ENCODE results near the gene GRID2. TPM values are rescaled to one million over a fixed set of nuclear protein-coding genes. Genes with fewer than 3 reads are reported as not detected.
A peak's percentile ranks its signal among the peaks of the same experiment; 100 is the strongest.

The GRID2 gene
- total and polyA plus RNA-seq, 10 of the 15 experiments (the other 5 are each of a cell fraction or from before 2014, with no cell fraction given) = not detected

DNA sequence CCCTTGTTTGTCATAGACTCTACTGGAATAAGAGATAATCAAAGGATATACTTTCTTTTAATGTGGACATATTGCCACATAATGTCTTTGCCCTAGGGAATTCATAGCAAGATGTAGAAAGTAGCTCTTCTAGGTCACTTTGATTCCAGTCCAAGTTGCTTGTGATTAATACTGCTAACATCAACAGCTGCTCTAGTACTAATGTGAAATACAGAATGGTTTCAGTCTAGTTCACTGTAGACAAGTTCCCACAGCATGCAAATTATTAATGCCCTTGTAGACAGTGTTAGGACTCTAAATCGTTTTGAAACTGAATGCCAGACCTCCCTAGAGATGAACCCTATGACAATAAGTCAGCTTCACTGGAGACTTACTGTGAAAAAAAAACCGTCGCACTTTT lies 1030.2 kb downstream of the GRID2 start (continued):
- TF ChIP-seq, protein P1, sequence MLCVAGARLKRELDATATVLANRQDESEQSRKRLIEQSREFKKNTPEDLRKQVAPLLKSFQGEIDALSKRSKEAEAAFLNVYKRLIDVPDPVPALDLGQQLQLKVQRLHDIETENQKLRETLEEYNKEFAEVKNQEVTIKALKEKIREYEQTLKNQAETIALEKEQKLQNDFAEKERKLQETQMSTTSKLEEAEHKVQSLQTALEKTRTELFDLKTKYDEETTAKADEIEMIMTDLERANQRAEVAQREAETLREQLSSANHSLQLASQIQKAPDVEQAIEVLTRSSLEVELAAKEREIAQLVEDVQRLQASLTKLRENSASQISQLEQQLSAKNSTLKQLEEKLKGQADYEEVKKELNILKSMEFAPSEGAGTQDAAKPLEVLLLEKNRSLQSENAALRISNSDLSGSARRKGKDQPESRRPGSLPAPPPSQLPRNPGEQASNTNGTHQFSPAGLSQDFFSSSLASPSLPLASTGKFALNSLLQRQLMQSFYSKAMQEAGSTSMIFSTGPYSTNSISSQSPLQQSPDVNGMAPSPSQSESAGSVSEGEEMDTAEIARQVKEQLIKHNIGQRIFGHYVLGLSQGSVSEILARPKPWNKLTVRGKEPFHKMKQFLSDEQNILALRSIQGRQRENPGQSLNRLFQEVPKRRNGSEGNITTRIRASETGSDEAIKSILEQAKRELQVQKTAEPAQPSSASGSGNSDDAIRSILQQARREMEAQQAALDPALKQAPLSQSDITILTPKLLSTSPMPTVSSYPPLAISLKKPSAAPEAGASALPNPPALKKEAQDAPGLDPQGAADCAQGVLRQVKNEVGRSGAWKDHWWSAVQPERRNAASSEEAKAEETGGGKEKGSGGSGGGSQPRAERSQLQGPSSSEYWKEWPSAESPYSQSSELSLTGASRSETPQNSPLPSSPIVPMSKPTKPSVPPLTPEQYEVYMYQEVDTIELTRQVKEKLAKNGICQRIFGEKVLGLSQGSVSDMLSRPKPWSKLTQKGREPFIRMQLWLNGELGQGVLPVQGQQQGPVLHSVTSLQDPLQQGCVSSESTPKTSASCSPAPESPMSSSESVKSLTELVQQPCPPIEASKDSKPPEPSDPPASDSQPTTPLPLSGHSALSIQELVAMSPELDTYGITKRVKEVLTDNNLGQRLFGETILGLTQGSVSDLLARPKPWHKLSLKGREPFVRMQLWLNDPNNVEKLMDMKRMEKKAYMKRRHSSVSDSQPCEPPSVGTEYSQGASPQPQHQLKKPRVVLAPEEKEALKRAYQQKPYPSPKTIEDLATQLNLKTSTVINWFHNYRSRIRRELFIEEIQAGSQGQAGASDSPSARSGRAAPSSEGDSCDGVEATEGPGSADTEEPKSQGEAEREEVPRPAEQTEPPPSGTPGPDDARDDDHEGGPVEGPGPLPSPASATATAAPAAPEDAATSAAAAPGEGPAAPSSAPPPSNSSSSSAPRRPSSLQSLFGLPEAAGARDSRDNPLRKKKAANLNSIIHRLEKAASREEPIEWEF (IDR thresholded peaks at IDR 0.05; ENCODE audit: insufficient replicate concordance, low read depth, low read length) = peak; percentile 33
- 0 out of 2 replicates have a peak, but pooled peaks have one; percentile 33 for TF ChIP-seq ZNF24 (IDR thresholded peaks at IDR 0.05)

DNA sequence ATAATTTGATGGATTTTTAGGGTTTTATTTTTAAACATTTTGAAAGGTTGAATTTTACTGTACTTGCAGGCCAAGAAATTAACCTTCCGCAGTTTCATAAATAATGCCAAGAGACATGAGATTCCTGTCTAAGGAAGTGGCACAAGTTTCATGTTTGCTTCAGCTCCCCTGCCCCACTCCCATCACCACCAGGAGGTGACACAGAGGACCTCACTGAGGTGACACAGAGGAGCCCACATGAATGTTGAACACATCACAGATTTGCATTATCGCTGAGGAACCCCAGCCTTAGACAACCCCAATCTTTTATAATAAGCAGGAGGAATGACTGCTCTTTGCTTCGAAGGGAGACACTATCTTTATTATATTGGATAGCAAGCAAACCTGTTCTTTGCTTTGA lies 1033.4 kb downstream of the GRID2 start:
- BruUV-seq (replicated peaks) = no TSS peak
- ATAC-seq (no peak), DNase-seq (ENCODE audit: low read depth, low spot score) (no peak), FAIRE-seq (no peak)
- Histone ChIP-seq H3K9ac (ENCODE audit: control insufficient read depth, insufficient read depth, low read length) (no peak overlapping the region), H3K4me2 (ENCODE audit: control insufficient read depth, insufficient read depth) (no peak overlapping the region), H3K27me3 (replicated peaks in 1 of 2; ENCODE audit: control insufficient read depth in 2 of 2, insufficient read depth in 2 of 2, low read length in 1 of 2) (no peaks in the 10 kb centered on the region), H3K79me2 (ENCODE audit: control insufficient read depth, insufficient read depth, low read length) (no peaks in the 10 kb centered on the region), H3K4me1 (ENCODE audit: control insufficient read depth, insufficient read depth, low read length) (no peaks in the 10 kb centered on the region), H3K9me3 (replicated peaks; ENCODE audit: control insufficient read depth, insufficient read depth, low read length) (no peaks in the 10 kb centered on the region), H3K4me3 (no peak overlapping the region), H2AFZ (ENCODE audit: control insufficient read depth, low read depth, low read length) (no peak overlapping the region), H3K36me3 (ENCODE audit: control insufficient read depth in 2 of 2, insufficient read depth in 2 of 2, low read length in 1 of 2) (no peaks in the 10 kb centered on the region), H4K20me1 (ENCODE audit: control insufficient read depth, insufficient read depth) (no peaks in the 10 kb centered on the region), H3K27ac (ENCODE audit: control insufficient read depth, insufficient read depth) (no peak overlapping the region)
- SMC1A ChIA-PET (ENCODE audit: uncharacterized antibody, unreplicated experiment) = interaction anchor here (0.7 kb wide), 1 partner anchor 9 kb away, joined by 3 read pairs; no protein-coding TSS in a partner anchor
- CTCF ChIA-PET = interaction anchor here (1.0 kb wide), 1 partner anchor 28 kb away, joined by 3 read pairs; no protein-coding TSS in a partner anchor
- 56% methylated on average over 3 of the region's 3 CpGs for WGBS (ENCODE audit: insufficient coverage, insufficient replicate concordance, low lambda C conversion rate, missing lambda C conversion rate)
- intact Hi-C loops (cut with micrococcal nuclease; ENCODE audit: unreplicated experiment) = no loop called here
- RAD21 ChIA-PET (ENCODE audit: unreplicated experiment) = interaction anchor here (1.3 kb wide), 1 partner anchor 36 kb away, joined by 4 read pairs; no protein-coding TSS in a partner anchor
- POLR2A ChIA-PET = no interaction called here
- in situ Hi-C loops (cut with MboI) = no loop called here
- TF ChIP-seq TAF1 (IDR thresholded peaks at IDR 0.05; ENCODE audit: borderline replicate concordance, low read depth, low read length) (no peak), KAT2A (conservative IDR thresholded peaks at IDR 0.05; ENCODE audit: control insufficient read depth, low read depth, low read length) (no peak), RAD21 (IDR thresholded peaks at IDR 0.05; ENCODE audit: insufficient read depth, low read depth, low read length) (no peak), BMI1 (IDR thresholded peaks at IDR 0.05; ENCODE audit: borderline replicate concordance) (no peak), ESRRA (IDR thresholded peaks at IDR 0.05; ENCODE audit: low read length) (no peak), ASH2L (IDR thresholded peaks at IDR 0.05; ENCODE audit: borderline replicate concordance, low read depth) (no peak), TCF3 (IDR thresholded peaks at IDR 0.05; ENCODE audit: borderline replicate concordance, insufficient read depth, low read depth, low read length) (no peak), ZZZ3 (IDR thresholded peaks at IDR 0.05; ENCODE audit: control insufficient read depth, insufficient read length, low read depth) (no peak), HDGF (IDR thresholded peaks at IDR 0.05) (no peak)

Measured in GM12878 (cell line).